Trophoblast cell (in vitro differentiated cells and primary cell): ENCODE data around the gene CYGB.
"Not testable (repeated sequence)": the region's sequence is repeated elsewhere in the genome, so short reads cannot be mapped to it uniquely, and the experiment has no call there.

Experiments
- DNase-seq, 2 donors: peaks; one replicate each; pipeline ENCODE4 v3.0.0-alpha.2; 2016
- H2AFZ ChIP-seq: 2 replicates; pipeline ENCODE4 v1.6.1; 2013; ENCODE audit warnings: low read length, moderate library complexity, mild to moderate bottlenecking; ENCODE audit not compliant: insufficient read depth, poor library complexity
- H2AK5ac ChIP-seq: 2 replicates; pipeline ENCODE4 v1.6.1; 2013; ENCODE audit warnings: mild to moderate bottlenecking, low read length
- H2BK120ac ChIP-seq: 2 replicates; pipeline ENCODE4 v1.6.1; 2013; ENCODE audit warnings: low read length, mild to moderate bottlenecking, moderate library complexity; ENCODE audit not compliant: insufficient read depth, poor library complexity
- H2BK12ac ChIP-seq: 2 replicates; pipeline ENCODE4 v1.6.1; 2013; ENCODE audit warnings: mild to moderate bottlenecking, low read length, moderate library complexity
- H2BK5ac ChIP-seq: 2 replicates; pipeline ENCODE4 v1.6.1; 2013; ENCODE audit warnings: low read length, low read depth, moderate library complexity, mild to moderate bottlenecking; ENCODE audit not compliant: poor library complexity
- H3K14ac ChIP-seq: 2 replicates; pipeline ENCODE4 v1.6.1; 2013; ENCODE audit warnings: mild to moderate bottlenecking, low read length
- H3K18ac ChIP-seq: 2 replicates; pipeline ENCODE4 v1.6.1; 2013; ENCODE audit warnings: mild to moderate bottlenecking, low read length
- H3K23ac ChIP-seq: 2 replicates; pipeline ENCODE4 v1.6.1; 2013; ENCODE audit warnings: low read length
- H3K27ac ChIP-seq: 2 replicates; pipeline ENCODE4 v1.5.1; 2013; ENCODE audit warnings: low read depth, mild to moderate bottlenecking, inconsistent platforms, low read length, moderate library complexity
- H3K27me3 ChIP-seq: 2 replicates; pipeline ENCODE4 v1.6.1; 2013; ENCODE audit warnings: inconsistent platforms, mild to moderate bottlenecking, low read length, moderate library complexity; ENCODE audit not compliant: insufficient read depth
- H3K36me3 ChIP-seq, 2 experiments: 1 replicate in 1 of 2; 2 replicates in 1 of 2; pipeline ENCODE4 v1.6.1; 2013; ENCODE audit warnings: low read length in 2 of 2, mild to moderate bottlenecking in 2 of 2, moderate library complexity in 1 of 2; ENCODE audit not compliant: insufficient read depth in 2 of 2, control insufficient read depth in 1 of 2
- H3K4ac ChIP-seq: 2 replicates; pipeline ENCODE4 v1.6.1; 2013; ENCODE audit warnings: low read depth, mild to moderate bottlenecking, low read length, moderate library complexity
- H3K4me1 ChIP-seq, 2 experiments: 1 replicate in 1 of 2; 2 replicates in 1 of 2; pipeline ENCODE4 v1.6.1; 2013; ENCODE audit warnings: low read length in 2 of 2, mild to moderate bottlenecking in 2 of 2, moderate library complexity in 1 of 2; ENCODE audit not compliant: insufficient read depth in 2 of 2, control insufficient read depth in 1 of 2
- H3K4me2 ChIP-seq: 2 replicates; pipeline ENCODE4 v1.6.1; 2013; ENCODE audit warnings: inconsistent platforms, mild to moderate bottlenecking, low read length, moderate library complexity
- H3K4me3 ChIP-seq: 2 replicates; pipeline ENCODE4 v1.5.1; 2013; ENCODE audit warnings: mild to moderate bottlenecking, low read depth, low read length, inconsistent platforms
- H3K79me1 ChIP-seq: one replicate; pipeline ENCODE4 v1.6.1; 2013; ENCODE audit warnings: low read length
- H3K79me2 ChIP-seq: 2 replicates; pipeline ENCODE4 v1.6.1; 2013; ENCODE audit warnings: low read length, mild to moderate bottlenecking; ENCODE audit not compliant: control insufficient read depth, insufficient read depth, poor library complexity
- H3K9ac ChIP-seq: 2 replicates; pipeline ENCODE4 v1.6.1; 2013; ENCODE audit warnings: mild to moderate bottlenecking, low read length
- H3K9me3 ChIP-seq: 2 replicates; pipeline ENCODE4 v1.6.1; 2013; ENCODE audit warnings: low read depth, mild to moderate bottlenecking, control low read depth, inconsistent platforms, low read length; ENCODE audit not compliant: insufficient read depth
- H4K12ac ChIP-seq: 2 replicates; pipeline ENCODE4 v1.6.1; 2013; ENCODE audit warnings: low read depth, mild to moderate bottlenecking, low read length, moderate library complexity
- H4K8ac ChIP-seq: 2 replicates; pipeline ENCODE4 v1.6.1; 2013; ENCODE audit warnings: low read depth, mild to moderate bottlenecking, low read length, moderate library complexity
- H4K91ac ChIP-seq: one replicate; pipeline ENCODE4 v1.6.1; 2013; ENCODE audit warnings: low read depth, mild to moderate bottlenecking, low read length, moderate library complexity
- WGBS: extraction: QIAGEN DNeasy Blood & Tissue Kit; methylation state at CpG from one replicate; pipeline ENCODE4 v1.1.7; 2013; ENCODE audit warnings: missing lambda C conversion rate; ENCODE audit not compliant: insufficient read length, insufficient coverage; ENCODE audit errors: extremely low coverage; 5-methylcytosine and 5-hydroxymethylcytosine counted together

Gene CYGB

DNA sequence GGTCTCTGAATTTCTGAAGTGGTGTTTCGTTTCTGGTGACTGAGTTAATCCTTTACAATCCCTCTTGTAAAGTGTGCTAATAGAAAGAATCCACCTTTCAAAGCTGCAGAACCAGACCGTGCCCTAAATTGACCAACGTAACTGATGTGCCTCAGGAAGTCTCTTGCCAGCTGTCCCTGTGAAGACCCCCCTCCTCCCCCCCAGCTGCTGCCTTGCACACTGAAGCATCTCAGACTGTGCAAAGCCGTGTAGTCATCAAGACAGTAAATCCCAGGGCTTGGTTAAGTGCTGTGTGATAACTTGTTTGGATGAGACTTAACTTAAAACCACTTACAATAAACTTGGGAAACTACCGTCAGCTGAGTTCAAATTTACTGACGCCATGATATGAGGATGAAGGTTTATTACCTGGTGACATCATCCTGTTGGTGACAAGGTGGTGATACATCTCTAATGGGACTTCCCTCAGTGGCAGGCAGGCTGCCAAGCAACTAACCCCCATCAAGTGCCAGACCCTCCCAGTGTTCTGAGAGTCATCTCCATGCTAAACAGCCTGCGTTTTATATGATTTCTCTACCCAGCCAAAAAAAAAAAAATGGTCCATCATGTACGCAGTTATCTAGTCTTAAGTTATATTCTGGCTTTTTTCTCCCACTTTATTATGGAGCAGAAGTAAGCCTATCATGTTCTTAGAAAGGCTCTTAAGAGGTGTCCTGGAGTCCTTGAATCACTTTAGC lies 27.6 kb upstream of the CYGB start:
- H4K91ac ChIP-seq = not testable (repeated sequence)

DNA sequence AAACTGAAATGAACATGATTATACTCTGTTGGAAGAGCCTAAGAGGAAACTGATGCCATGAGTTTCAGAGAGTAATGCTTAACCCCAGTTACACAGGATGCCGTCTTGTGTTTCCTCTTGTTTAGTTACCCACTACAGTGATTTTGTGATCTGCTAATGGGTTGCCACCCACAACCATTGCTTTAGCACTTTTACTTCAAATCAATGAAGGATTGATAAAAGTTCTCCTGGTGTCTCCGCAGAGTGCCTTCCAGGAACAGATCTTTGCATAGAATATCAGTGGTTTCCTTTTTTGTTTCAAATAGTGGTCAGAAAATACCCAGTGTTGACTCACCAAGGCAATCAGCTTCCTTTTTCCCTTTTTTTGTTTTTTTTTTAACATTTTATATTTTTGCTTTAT lies 25.9 kb upstream of the CYGB start:
- H3K4me3 ChIP-seq, H3K4me1 ChIP-seq, H3K27ac ChIP-seq, H3K4me2 ChIP-seq, H3K18ac ChIP-seq, H2AFZ ChIP-seq, H3K9me3 ChIP-seq, H4K91ac ChIP-seq, H3K79me1 ChIP-seq, H3K9ac ChIP-seq, H3K23ac ChIP-seq, H3K79me2 ChIP-seq, H2BK5ac ChIP-seq, DNase-seq, H3K4ac ChIP-seq, H3K27me3 ChIP-seq, H4K8ac ChIP-seq, H4K12ac ChIP-seq, H2BK12ac ChIP-seq, H2BK120ac ChIP-seq, H2AK5ac ChIP-seq, H3K14ac ChIP-seq: not testable (repeated sequence)
- WGBS = no CpG with 5 or more reads among the region's 2 CpGs
- H3K36me3 ChIP-seq = peaks cover 20 to 40% of the 10 kb centered on the region in 2 experiments

More for the DNA sequence above, 27.6 kb upstream of the CYGB start:
- not testable (repeated sequence) for H2BK5ac ChIP-seq, H3K14ac ChIP-seq, H3K27ac ChIP-seq, H2BK12ac ChIP-seq, H3K27me3 ChIP-seq, H3K18ac ChIP-seq, H4K12ac ChIP-seq, H3K4me2 ChIP-seq, H3K4me1 ChIP-seq, H2BK120ac ChIP-seq, H3K79me1 ChIP-seq, H3K9ac ChIP-seq, H3K79me2 ChIP-seq, H2AK5ac ChIP-seq, H3K9me3 ChIP-seq, H2AFZ ChIP-seq, H3K4ac ChIP-seq, H3K23ac ChIP-seq, H4K8ac ChIP-seq, H3K4me3 ChIP-seq
- DNase-seq = peak in 1 of 2 donors; percentile 41
- H3K36me3 ChIP-seq = peaks cover 19 to 38% of the 10 kb centered on the region in 2 experiments
- no CpG with 5 or more reads among the region's 8 CpGs for WGBS

DNA sequence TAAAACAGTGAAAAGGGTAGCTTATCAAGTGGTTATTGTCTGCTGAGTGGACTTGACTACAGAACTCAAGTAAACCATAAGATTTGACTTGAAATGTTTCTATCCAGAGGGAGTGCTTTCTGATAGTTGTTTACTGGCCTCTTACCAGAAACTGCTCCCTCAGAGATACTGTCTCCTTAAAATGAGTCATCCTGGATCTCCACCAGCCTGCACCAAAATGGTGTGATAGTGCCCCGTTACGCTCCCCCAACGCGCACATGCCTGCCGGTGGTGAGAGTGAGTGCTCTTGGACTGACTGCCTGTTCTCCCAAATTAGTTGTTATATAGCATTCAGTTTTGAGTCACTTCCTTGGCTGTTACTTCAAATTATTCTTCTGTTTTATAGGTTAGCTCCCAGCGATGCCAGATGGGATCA lies 25.2 kb upstream of the CYGB start:
- no peak overlapping the region for H2BK120ac ChIP-seq
- H3K27ac ChIP-seq = no peak overlapping the region
- peaks cover 20 to 40% of the 10 kb centered on the region in 2 experiments for H3K36me3 ChIP-seq
- no peaks in the 10 kb centered on the region for H3K4me1 ChIP-seq
- H3K18ac ChIP-seq = no peak overlapping the region
- no peak overlapping the region for H2AFZ ChIP-seq
- H4K8ac ChIP-seq = no peak overlapping the region
- H3K9ac ChIP-seq = no peak overlapping the region
- H3K79me1 ChIP-seq = peaks cover 4% of the 10 kb centered on the region
- H3K9me3 ChIP-seq = no peaks in the 10 kb centered on the region
- H3K4me2 ChIP-seq = no peak overlapping the region
- no peak overlapping the region for H4K12ac ChIP-seq
- no peak overlapping the region for H2BK5ac ChIP-seq
- H2AK5ac ChIP-seq = no peak overlapping the region
- no peak overlapping the region for H3K4me3 ChIP-seq
- no peak overlapping the region for H2BK12ac ChIP-seq
- no peak overlapping the region for H3K14ac ChIP-seq
- H3K23ac ChIP-seq = no peak overlapping the region
- DNase-seq = no peak
- H3K4ac ChIP-seq = no peak overlapping the region
- H3K79me2 ChIP-seq = peaks cover 8% of the 10 kb centered on the region
- H4K91ac ChIP-seq = no peak overlapping the region
- no peaks in the 10 kb centered on the region for H3K27me3 ChIP-seq
- WGBS = no CpG with 5 or more reads among the region's 6 CpGs

DNA sequence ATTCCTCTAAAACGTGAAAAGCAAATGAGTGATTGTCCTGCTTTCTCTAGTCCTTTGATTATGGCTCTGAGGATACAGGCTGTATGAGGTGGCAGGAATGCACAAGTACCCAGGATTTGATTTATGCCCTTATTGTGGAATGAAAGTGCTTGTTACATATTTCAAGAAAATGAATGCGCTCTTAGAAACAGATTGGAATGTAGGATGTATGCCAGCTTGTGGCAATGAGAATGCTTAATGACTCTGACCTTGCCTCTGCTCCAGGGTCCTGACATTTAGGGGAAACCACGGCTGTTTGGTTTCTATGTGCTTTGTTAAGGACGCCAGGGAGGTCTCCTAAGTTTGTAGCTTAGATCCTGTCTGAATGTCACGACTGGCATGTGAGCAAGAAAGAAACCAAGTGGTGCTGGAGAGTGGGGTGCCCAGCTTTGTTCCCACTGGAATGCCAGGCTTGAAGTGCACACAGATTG lies 24.3 kb upstream of the CYGB start:
- peaks cover 12% of the 10 kb centered on the region for H3K79me1 ChIP-seq
- H2AFZ ChIP-seq = no peak overlapping the region
- no peak overlapping the region for H3K18ac ChIP-seq
- no peak overlapping the region for H3K4me3 ChIP-seq
- no peak overlapping the region for H3K14ac ChIP-seq
- no peak overlapping the region for H2BK5ac ChIP-seq
- no peak overlapping the region for H2BK120ac ChIP-seq
- no peaks in the 10 kb centered on the region for H3K9me3 ChIP-seq
- H4K91ac ChIP-seq = no peak overlapping the region
- no peaks in the 10 kb centered on the region for H3K27me3 ChIP-seq
- no peak overlapping the region for H4K12ac ChIP-seq
- DNase-seq = no peak
- H3K36me3 ChIP-seq = peaks cover 20 to 40% of the 10 kb centered on the region in 2 experiments
- no peak overlapping the region for H2BK12ac ChIP-seq
- no peak overlapping the region for H3K9ac ChIP-seq
- H3K27ac ChIP-seq = no peak overlapping the region
- no peak overlapping the region for H3K4me2 ChIP-seq
- no CpG with 5 or more reads among the region's 5 CpGs for WGBS
- no peak overlapping the region for H2AK5ac ChIP-seq
- H3K4me1 ChIP-seq = no peaks in the 10 kb centered on the region
- peaks cover 13% of the 10 kb centered on the region for H3K79me2 ChIP-seq
- H3K4ac ChIP-seq = no peak overlapping the region
- no peak overlapping the region for H4K8ac ChIP-seq
- no peak overlapping the region for H3K23ac ChIP-seq
